ENCODE results near the gene GFI1B. TPM values are rescaled to one million over a fixed set of nuclear protein-coding genes. Genes with fewer than 3 reads are reported as not detected.

Gene GFI1B
- 0.48 TPM for total RNA-seq (ENCODE audit: insufficient read depth, low replicate concordance)

DNA sequence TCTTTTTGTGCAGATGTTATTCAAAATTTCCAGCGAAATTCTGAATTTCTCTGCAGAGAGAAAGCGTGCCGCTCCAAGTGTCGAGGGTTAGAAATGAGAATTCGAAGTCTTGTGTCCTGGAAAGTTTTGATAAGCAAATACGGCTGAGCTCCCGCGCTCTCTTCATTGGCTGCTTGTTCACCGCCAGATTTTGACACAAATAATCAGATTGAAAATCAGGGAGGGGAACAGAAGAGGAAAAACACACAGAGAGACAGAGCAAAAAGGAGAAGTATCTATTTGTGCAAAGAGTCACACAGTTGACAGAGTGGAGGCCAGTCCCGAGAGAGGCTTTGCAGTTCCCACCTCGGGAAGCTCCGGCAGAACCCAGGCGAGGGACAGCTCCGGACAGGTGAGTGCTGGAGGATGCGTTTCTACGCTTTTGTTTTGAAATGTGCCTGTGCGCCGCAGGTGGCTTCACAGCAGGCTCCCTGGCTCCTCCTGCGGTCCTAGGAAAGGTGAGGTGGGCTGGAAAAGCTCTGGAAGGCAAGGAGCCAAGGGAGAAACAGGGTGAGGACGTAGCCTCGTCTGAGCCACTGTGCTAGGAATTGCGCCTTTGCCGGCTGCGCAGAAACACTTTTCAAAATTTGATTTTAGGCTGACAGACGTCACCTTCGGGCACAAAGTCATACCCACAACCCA is at the start of gene GFI1B:
TSS of gene GFI1B (plus strand) at position 244 of the 681 bp plus-strand sequence. CDS start 7,985 bp downstream, outside the sequence.
- no peak for DNase-seq (ENCODE audit: low spot score)

DNA sequence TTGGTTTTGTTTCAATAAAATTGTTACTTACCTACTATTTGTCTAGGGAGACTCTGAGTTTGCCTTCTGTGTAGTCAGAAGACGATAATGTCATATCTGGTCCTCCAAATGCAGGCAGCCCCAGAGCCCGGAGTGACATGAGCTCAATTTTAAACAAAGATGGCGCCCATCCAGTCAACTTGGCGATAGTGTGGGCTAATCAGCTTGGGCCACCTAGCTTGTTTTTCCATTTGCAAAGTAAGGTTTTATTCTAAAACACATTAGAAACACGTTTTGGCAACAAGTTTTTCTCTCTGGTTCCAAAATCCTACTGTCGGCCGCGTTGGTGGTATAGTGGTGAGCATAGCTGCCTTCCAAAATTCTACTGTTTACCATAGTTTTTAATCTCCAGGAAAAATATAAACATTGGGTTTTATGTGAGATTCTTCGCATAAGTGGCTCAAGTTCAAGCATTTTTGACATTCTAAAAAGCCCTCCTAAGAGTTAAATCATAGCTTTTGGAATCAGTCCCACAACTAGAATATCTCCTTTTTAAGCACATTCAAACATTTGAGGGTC is 47.2 kb upstream of the GFI1B start:
- no peak for DNase-seq (ENCODE audit: low spot score)

DNA sequence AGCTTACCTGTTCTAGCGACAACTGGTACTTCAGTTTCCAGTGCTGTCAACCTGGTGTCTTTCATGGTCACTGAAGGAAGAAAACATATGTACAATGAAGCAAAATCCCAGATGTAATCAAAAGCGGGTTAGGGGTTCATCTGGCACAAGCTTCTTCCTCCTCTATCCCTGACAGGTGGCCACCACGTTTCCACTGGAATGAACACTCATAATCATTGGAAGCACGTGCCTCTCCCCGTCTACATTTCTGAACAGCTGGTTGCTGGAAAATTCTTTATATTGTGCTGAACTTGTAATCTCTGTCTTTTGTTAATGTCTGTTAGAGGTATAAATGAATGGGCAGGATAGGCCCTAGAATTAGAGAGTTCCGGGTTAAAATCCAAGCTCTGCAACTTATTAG is 43.5 kb upstream of the GFI1B start:
- DNase-seq (ENCODE audit: low spot score), result no peak

DNA sequence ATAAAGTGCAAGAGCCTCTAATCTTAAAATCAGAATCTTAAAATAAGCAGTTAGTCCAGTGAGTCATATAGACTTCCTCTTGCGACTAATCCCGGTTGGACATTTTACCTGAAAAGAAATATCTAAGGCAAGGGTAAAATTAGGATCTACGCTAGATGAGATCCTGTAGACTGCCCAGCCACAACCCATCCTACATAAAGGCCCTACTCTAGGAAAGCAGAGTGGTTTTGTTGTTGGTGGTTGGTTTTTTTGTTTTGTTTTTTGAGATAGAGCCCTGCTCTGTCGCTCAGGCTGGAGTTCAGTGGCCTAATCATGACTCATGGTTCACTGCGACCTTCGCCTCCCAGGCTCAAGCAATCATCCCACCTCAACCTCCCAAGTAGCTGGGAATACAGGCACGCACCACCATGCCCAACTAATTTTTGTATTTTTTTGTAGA is 41.0 kb upstream of the GFI1B start:
- DNase-seq (ENCODE audit: low spot score), result no peak

DNA sequence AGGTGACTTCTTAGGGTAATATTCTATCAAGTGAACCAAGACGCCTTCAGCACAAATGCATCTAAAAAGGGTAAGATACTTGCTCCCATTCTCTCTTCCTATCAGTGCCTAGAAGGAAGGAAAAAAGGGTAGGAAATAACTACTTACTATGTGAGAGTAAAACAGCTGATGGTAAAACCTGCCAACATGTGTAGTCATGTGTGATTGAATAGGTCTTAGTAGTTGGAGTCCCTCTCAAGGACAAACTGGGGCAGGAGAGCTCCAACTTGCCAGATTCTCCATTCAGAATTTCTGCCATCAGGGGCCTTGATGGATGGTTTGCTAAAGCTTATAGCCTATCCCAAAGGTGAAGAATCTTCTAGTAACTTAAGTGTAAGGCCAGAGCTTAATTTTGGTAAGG is 39.3 kb upstream of the GFI1B start:
- no peak for DNase-seq (ENCODE audit: low spot score)

DNA sequence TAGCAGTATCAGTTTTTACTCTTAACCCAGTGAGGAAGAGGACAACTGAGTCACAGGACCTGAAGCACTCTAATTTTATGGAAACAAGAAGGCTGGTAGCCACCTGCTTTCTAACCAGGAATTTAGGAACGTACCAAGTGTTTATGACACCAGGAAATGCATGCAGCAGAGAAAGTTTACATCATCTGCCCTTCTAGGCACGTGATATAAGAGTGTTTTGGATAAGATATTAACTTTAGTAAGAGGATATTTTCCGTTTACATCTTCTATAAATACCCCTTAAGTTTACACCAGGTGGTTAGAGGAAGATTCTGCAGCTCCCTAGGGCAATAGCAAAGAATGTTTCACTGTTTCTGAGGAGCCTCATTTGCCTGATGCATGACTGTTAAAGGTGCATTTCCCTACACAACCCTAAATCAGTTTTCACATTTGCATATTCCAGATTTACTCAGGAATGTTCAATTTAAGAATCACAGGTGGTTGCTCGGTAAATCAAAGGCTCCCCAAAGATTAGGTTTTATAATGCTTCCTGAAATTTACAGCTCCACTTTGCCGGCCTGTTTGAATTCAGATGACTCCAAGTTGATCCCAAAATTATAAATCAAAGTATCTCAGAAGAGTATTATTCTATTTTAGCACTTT is 35.8 kb upstream of the GFI1B start:
- DNase-seq (ENCODE audit: low spot score), result no peak

DNA sequence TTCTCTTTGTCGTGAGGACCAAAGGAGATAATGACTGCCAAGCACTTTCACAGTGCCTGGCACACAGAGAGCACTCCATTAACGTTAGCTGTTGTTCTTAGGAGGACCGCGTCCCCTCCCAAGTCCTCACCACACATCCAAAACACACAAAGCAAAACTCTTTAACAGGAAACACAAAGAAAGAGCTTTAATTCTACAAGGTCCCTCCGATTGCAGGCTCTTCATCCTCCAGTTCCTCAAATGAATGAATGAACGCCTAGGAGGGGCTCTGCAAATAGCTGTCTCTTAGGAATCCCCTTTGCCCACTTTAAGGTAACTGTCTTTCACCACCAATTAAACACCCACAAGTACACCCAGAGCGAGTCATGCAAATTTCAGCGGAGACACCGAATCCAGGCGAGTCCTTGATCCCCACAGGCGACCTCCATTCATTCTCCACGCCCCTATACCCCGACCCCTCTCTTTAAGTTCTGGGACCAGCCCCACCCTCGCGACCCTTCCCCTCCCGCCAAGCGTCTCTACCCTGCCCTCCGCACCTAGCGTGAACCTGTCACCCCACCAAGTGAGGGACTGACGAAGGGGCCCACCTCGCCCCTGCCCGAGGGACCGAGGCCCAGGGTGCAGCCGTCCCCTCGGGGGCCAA is 34.7 kb upstream of the GFI1B start:
- DNase-seq (ENCODE audit: low spot score), result no peak

DNA sequence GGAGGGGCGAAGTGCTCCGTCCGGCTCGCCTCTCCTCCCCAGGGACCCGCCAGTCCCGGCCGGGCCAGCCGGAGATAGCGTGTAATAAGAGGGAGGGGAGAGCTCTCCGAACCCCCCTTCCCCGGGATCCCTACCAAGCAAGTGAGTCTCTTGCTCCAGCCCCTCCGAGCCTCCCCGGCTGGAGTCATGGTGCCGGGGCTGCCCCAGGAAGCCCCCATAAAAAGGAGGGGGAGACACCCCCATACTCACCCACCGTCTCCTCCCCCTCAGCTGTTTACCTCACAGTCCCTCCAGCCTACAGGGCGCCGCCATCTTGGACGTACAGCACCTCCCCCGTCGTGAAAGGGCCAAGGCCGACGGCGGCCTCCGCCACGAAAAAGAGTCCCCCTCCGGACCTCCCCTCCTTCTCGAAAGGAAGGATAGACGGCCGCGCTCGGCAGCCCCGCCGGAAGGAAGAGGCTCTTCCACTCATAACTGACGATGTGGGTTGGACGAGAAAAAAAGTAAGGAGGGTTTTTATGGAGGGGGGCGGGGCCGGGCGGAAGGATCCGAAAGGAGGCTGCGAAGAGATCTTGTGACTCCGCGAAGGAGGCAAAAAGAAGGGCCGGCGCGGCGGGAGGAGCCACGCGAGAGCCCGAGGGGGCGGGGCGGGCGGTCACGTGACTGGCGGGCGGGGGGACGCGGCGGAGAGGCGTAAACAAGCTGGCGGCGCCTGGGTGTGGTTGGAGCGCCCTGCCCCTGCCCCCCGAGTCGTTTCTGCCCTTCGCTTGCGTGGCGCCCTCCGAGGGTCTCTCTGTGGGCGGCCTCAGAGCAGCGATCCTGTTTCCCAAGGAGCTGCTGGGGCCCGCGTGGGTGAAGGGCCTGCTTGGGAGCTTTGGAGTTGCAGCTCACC is 34.0 kb upstream of the GFI1B start, which contains the start of gene TSC1:
TSS of gene TSC1 (minus strand) at position 323 of the 892 bp plus-strand sequence. CDS start 15,744 bp downstream, outside the sequence.
- peak; percentile 97 for DNase-seq (ENCODE audit: low spot score)

DNA sequence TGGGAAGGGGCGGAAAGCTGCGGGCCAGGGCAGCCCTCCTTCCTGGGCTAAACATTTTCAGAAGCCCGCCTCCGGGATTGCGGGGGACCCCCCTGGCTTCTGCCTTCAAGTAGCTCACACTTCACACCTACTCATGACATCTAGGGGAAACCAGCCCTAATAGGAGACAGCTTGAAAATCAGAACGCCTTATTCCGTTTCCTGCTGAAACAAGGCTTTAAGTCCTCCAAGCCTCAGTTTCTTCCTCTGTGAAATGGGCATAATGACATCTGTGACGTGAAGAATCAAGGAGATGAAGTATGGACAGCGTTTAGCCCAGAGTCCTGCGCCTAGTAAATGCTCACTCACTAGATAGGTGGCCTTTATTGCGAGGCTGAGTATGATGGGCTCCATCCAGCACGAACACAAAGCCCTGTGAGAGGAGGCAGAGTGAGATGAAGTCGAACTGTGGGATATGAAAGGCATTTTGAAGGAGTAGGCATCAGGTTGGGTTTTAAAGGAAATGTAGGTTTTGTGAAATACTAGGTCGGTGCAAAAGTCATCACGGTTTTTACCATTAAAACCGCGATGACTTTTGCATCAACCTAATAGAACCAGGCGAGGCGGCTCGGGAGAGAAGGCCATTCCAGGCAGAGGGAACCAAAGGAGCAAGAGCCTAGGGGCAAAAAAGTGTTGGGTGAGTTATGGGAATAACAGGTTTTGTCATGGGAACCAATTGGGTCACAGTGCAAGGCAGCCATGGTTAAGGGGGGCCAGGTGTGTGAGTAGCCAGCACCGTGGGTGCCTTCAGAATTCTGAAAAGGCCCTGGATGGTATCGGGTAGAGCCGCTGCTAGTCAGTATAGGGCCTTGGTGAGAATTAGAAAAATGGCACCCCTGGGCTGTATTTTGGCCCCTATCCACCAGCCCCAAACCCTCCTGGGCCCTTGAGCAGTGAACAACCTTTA is 33.0 kb upstream of the GFI1B start:
- no peak for DNase-seq (ENCODE audit: low spot score)

DNA sequence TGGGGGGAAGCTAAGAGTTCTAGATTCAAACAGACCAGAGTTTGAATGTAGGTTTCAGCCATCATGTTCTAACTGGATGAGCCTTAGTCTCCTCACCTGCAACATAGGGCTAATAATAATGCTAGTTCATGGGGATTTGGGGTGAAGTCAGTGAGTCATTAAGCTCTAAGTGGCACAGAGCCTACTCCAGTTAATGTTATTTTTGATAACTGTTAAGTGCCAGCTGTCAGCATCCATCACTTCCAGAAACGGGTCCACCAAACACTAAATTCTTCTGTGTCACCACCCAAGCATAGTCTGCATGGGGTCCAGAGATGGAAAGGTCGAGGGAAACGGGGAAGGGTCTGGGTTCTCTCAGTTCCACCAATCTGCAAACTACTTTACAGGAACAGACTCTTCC is 32.3 kb upstream of the GFI1B start:
- DNase-seq (ENCODE audit: low spot score), result no peak

DNA sequence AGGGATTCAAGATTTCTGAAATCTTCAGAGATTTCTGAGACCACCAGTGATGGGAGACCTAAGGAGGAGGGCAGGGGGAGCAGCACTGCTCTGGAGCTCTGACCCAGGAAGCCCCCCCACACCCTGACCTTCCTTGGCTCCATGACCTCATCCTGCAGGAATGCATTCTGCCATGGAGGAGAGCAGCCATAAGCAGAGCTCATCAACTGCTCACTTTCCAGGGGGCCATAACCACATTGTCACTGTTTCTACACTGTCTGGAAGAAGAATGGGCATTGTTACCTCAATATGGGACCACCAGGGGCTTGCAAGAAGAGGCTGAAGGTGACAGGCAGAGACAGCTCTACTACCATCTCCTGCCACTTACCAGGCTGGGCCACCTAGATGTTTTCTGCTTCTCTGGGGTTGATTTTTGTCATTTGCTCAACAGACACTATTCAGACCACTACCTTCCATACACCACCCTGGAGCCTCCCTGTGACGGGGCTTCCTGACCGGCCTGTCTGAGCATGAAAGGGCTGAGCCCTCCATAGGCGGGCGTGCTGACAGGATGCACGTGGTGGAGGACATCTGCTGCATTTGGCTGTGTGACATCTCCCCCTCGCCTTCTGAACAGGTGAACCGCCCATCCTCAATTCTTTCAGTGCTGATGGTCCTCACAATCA is 31.7 kb upstream of the GFI1B start:
- peak; percentile 41 for DNase-seq (ENCODE audit: low spot score)

DNA sequence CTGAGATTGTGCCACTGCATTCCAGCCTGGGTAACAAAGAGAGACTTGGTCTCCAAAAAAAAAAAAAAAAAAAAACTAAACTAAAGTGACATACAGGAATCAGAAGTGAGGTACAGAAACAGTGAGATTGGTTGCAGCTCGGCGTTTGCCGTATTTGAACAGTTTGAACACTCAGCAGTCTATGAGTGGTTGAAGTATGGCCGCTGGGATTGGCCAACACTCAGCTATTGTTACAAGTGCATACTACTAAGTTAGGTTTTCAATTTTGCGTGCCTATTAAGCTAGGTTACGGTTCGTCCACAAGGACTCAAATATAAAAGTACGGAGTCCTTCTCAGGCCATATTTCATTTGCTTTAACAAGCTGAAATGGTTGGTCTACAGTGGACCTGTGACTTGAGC is 30.7 kb upstream of the GFI1B start:
- DNase-seq (ENCODE audit: low spot score), result no peak

DNA sequence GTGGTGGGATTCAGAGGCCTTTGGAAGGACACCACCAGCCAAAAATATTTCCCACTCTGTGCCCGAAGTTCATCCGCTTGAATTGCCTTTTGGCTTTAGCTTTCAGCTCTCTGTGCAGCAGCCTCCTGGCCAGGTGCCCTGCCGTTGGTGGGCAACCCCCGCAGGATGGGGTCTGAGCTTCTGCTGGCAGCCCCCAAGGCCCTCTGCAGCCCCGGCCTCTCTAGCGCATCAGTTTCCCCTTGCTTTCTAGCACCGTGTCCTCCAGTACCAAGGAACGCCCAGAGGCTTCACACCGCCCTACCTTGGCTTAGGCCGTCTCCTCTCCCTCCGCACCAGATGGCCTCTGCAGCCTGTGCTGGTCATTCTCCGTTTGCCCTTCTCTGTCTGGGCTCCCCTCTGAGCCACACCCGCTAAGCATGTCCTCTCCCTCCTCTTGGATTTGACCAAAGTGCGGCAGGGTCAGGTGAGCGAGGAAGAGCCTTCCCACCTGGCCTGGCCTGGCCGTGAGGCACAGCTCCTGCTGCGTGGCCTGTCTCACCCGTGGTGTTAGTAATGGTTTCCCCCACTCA is 29.9 kb upstream of the GFI1B start:
- no peak for DNase-seq (ENCODE audit: low spot score)

DNA sequence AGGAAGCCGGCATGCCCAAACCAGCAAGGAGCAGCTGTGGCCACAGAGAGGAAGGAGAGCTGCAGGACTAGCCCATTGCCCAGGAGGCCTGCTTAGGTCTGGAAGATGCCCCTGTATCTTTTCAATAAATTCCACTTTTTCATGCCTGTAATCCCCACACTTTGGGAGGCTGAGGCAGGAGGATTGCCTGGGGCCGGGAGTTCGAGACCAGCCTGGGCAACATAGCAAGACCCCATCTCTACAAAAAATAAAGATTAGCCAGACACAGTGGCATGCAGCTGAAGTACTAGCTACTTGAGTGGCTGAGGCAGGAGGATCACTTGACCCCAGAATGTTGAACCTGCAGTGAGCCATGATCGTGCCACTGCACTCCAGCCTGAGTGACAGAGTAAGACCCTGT is 28.8 kb upstream of the GFI1B start:
- no peak for DNase-seq (ENCODE audit: low spot score)

DNA sequence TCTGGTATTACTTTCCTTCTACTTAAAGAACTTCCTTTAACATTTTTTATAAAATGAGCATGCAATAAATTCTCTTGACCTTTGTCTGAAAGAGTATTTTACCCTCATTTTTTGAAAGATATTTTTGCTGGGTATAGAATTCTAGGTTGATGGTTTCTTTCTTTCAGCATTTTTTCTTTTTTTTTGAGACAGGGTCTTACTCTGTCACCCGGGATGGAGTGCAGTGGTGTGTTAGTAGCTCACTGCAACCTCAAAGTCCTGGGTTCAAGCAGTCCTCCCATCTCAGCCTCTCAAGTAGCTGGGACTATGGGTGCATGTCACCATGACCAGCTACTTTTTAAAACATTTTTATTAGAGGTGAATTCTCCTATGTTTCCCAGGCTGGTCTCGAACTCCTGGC is 23.4 kb upstream of the GFI1B start:
- no peak for DNase-seq (ENCODE audit: low spot score)

DNA sequence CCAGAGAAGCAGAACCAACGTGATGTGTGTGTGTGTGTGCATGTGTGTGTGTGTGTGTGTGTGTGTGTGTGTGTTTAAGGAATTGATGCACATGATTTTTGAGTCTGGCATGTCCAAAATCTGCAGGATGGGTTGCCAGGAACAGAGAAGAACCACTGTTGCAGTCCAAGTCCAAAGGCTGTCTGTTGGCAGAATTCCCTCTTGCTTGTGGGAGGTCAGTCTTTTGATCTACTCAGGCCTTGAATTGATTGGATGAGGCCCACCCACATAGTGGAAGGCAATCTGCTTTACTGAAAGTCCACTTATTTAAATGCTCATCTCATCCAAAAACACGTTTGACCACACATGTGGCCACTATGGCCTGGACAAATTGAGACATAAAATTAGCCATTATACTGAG is 22.7 kb upstream of the GFI1B start:
- DNase-seq (ENCODE audit: low spot score), result no peak

DNA sequence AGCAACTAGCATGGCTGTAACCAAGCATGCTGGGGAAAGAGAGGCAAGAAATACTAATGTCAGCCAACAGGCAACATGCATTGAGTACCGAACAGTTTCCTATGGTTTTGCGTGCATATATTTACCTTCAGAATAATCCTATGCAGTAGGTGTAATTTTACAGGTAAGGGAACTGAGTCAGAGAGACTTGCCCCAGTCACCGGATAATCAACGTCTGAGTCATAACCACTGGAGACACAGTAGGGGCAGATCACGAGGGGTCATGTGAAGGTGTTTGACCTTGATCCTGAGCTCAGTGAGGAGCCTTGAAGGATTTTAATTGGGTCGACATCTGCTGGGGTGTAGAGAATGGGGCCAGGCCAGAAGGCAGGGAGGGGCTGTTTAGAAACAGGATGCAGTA is 20.7 kb upstream of the GFI1B start:
- DNase-seq (ENCODE audit: low spot score), result no peak

DNA sequence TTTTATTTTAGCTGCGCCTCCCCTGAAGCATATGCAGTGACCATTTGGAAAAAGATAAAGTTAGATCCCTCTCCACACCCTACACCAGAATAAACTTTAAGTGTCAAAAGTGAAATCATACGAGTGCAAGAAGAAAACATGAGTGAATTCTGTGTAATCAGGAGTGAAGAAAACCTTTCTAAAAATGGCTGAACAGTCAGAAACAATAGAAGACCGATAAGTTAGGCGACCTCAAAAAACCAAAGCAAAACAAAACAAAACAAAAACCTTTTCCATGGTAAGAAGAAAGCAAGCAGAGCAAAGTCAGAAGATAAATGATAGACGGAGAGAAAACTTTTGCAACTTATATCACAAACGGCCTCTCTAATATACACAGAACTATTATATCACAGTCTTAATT is 17.5 kb upstream of the GFI1B start:
- DNase-seq (ENCODE audit: low spot score), result no peak

DNA sequence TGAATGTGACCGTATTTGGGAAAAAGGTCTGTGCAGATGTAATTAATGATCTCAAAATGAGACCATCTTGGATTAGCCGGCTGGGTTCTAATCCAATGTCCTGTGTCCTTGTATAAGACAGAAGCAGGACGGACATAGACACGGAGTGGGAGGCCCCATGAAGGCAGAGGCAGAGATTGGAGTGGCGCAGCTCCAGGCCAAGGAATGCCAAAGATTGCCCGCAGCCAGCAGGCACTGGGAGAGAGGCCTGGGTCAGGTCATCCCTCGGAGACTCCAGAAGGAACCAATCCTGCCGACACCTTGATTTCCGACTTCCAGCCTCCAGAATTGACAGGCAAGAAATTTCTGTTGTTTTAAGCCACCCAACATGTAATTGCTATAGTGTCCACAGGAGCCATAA is 13.0 kb upstream of the GFI1B start:
- no peak for DNase-seq (ENCODE audit: low spot score)
